ENCODE data around the gene GZMA. TPM values are rescaled to one million over a fixed set of nuclear protein-coding genes. Genes with fewer than 3 reads are reported as not detected.
"Not testable (repeated sequence)": the region's sequence is repeated elsewhere in the genome, so short reads cannot be mapped to it uniquely, and the experiment has no call there.

Gene GZMA
- total RNA-seq, 3 donors from 2014 or later = 1.0 to 1.6 TPM; not detected in 1

- no peak overlapping the region for H3K27ac ChIP-seq
- TF ChIP-seq POLR2A (IDR thresholded peaks at IDR 0.05) (no peak), POLR2AphosphoS5 (IDR thresholded peaks at IDR 0.05) (no peak), CTCF (IDR thresholded peaks at IDR 0.05) (no peak)
- H3K4me3 ChIP-seq = no peak overlapping the region
- no peaks in the 10 kb centered on the region for H3K4me1 ChIP-seq
- DNase-seq (ENCODE audit: low spot score in 2 of 2) = no peak
- H3K27me3 ChIP-seq = no peaks in the 10 kb centered on the region
- H3K36me3 ChIP-seq = no peaks in the 10 kb centered on the region
- H3K9me3 ChIP-seq = peaks cover 10 to 22% of the 10 kb centered on the region in 2 donors
- intact Hi-C loops (cut with DNase I; ENCODE audit: low total_unique reads) = no loop called here
These were observed 20.9 kb upstream of the GZMA start for GRCh38 chr5:55081541-55081940.

- DNase-seq (ENCODE audit: low spot score in 2 of 2); H3K4me3 ChIP-seq; intact Hi-C loops (cut with DNase I; ENCODE audit: low total_unique reads); H3K4me1 ChIP-seq; H3K27me3 ChIP-seq; H3K27ac ChIP-seq; H3K36me3 ChIP-seq: not testable (repeated sequence)
- H3K9me3 ChIP-seq = peaks cover 0 to 11% of the 10 kb centered on the region in 2 donors
These were observed 13.1 kb upstream of the GZMA start for GRCh38 chr5:55089301-55089700.

- H3K27me3 ChIP-seq; H3K4me1 ChIP-seq; H3K4me3 ChIP-seq; intact Hi-C loops (cut with DNase I; ENCODE audit: low total_unique reads); DNase-seq (ENCODE audit: low spot score in 2 of 2); H3K27ac ChIP-seq; H3K36me3 ChIP-seq: not testable (repeated sequence)
- peaks cover 0 to 11% of the 10 kb centered on the region in 2 donors for H3K9me3 ChIP-seq
These were observed 11.4 kb upstream of the GZMA start for GRCh38 chr5:55091011-55091410.

GRCh38 chr5:55096182-55096581 lies 6.3 kb upstream of the GZMA start:
- no peak overlapping the region for H3K27ac ChIP-seq
- no peak for TF ChIP-seq POLR2AphosphoS5 (IDR thresholded peaks at IDR 0.05)
- TF ChIP-seq CTCF (IDR thresholded peaks at IDR 0.05) = no peak
- TF ChIP-seq POLR2A (IDR thresholded peaks at IDR 0.05) = no peak

GRCh38 chr5:55096861-55097260 lies 5.6 kb upstream of the GZMA start:
- H3K27ac ChIP-seq = no peak overlapping the region
- H3K36me3 ChIP-seq = no peaks in the 10 kb centered on the region
- intact Hi-C loops (cut with DNase I; ENCODE audit: low total_unique reads) = no loop called here
- H3K4me1 ChIP-seq = no peaks in the 10 kb centered on the region
- no peaks in the 10 kb centered on the region for H3K27me3 ChIP-seq
- peaks cover 0 to 8% of the 10 kb centered on the region in 2 donors for H3K9me3 ChIP-seq
- no peak overlapping the region for H3K4me3 ChIP-seq
- TF ChIP-seq POLR2A (IDR thresholded peaks at IDR 0.05) = no peak
- no peak for TF ChIP-seq CTCF (IDR thresholded peaks at IDR 0.05)
- TF ChIP-seq POLR2AphosphoS5 (IDR thresholded peaks at IDR 0.05) = no peak
- no peak for DNase-seq (ENCODE audit: low spot score in 2 of 2)

More at GRCh38 chr5:55096182-55096581, 6.3 kb upstream of the GZMA start:
- no peaks in the 10 kb centered on the region for H3K36me3 ChIP-seq
- H3K4me3 ChIP-seq = no peak overlapping the region
- intact Hi-C loops (cut with DNase I; ENCODE audit: low total_unique reads) = no loop called here
- no peaks in the 10 kb centered on the region for H3K4me1 ChIP-seq
- DNase-seq (ENCODE audit: low spot score in 2 of 2) = no peak
- no peaks in the 10 kb centered on the region for H3K27me3 ChIP-seq
- peaks cover 0 to 8% of the 10 kb centered on the region in 2 donors for H3K9me3 ChIP-seq

- H3K36me3 ChIP-seq; intact Hi-C loops (cut with DNase I; ENCODE audit: low total_unique reads); DNase-seq (ENCODE audit: low spot score in 2 of 2); H3K4me1 ChIP-seq; H3K4me3 ChIP-seq; H3K27ac ChIP-seq; H3K9me3 ChIP-seq; H3K27me3 ChIP-seq: not testable (repeated sequence)
These were observed 1.3 kb upstream of the GZMA start for GRCh38 chr5:55101148-55101547.
